A673 (cell line): ENCODE measurements around the gene LTF. TPM values are rescaled to one million over a fixed set of nuclear protein-coding genes. Genes with fewer than 3 reads are reported as not detected.
"Not testable (repeated sequence)": the region's sequence is repeated elsewhere in the genome, so short reads cannot be mapped to it uniquely, and the experiment has no call there.

Experiments used
- BruUV-seq: library from RNA; stranded (reverse); fragments of 400-500 nt; replicated peaks from 2 replicates; lab custom pipeline; 2021; lab: Mats Ljungman, UMichigan
- CTCF ChIA-PET: fragments of 300-600 bp; sonication (Branson Sonifier 250); formaldehyde crosslinking; loops from one replicate; lab custom pipeline; 2022; ENCODE audit warnings: antibody characterized with exemption; lab: Charles Lee
- POLR2A ChIA-PET: fragments of 300-600 bp; sonication (Branson Sonifier 250); formaldehyde crosslinking; loops from one replicate; lab custom pipeline; 2022; ENCODE audit warnings: antibody characterized with exemption; ENCODE audit not compliant: low non-redundant PET; lab: Charles Lee
- DNase-seq: peaks from one replicate; pipeline ENCODE4 v3.0.0-alpha.2; 2015; ENCODE audit warnings: low spot score
- H3K27ac ChIP-seq: fragments of 200-600 bp; sonication (generic); 2 replicates; pipeline ENCODE4 v1.5.1; 2016; ENCODE audit warnings: mixed run types, low read depth, mild to moderate bottlenecking, mixed read lengths, antibody characterized with exemption, low read length; ENCODE audit not compliant: poor library complexity, severe bottlenecking
- H3K27me3 ChIP-seq: fragments of 200-600 bp; sonication (generic); replicated peaks from 2 replicates; pipeline ENCODE4 v1.6.1; 2017; ENCODE audit warnings: mixed run types, low read depth, mild to moderate bottlenecking, mixed read lengths, antibody characterized with exemption, low read length; ENCODE audit not compliant: insufficient read depth, poor library complexity
- H3K36me3 ChIP-seq: fragments of 200-600 bp; sonication (generic); 2 replicates; pipeline ENCODE4 v1.6.1; 2016; ENCODE audit warnings: mixed run types, mild to moderate bottlenecking, mixed read lengths, antibody characterized with exemption, low read length; ENCODE audit not compliant: insufficient read depth, poor library complexity, severe bottlenecking
- H3K4me1 ChIP-seq: fragments of 200-600 bp; sonication (generic); 2 replicates; pipeline ENCODE4 v1.6.1; 2017; ENCODE audit warnings: mixed run types, mild to moderate bottlenecking, mixed read lengths, antibody characterized with exemption, low read length; ENCODE audit not compliant: insufficient read depth, poor library complexity, severe bottlenecking
- H3K4me3 ChIP-seq: fragments of 200-600 bp; sonication (generic); 2 replicates; pipeline ENCODE4 v1.5.1; 2016; ENCODE audit warnings: low read depth, mixed run types, mild to moderate bottlenecking, mixed read lengths, low read length; ENCODE audit not compliant: poor library complexity, severe bottlenecking
- H3K9me3 ChIP-seq: fragments of 200-600 bp; sonication (generic); 2 replicates; pipeline ENCODE4 v1.6.1; 2016; ENCODE audit warnings: mixed run types, low read depth, mild to moderate bottlenecking, mixed read lengths, antibody characterized with exemption, low read length; ENCODE audit not compliant: poor library complexity, severe bottlenecking
- CTCF ChIP-seq: fragments of 300-800, 200-600 bp; sonication (generic); conservative IDR thresholded peaks from 2 replicates; pipeline ENCODE4 v1.5.1; 2017; ENCODE audit warnings: low read depth, mild to moderate bottlenecking, antibody characterized with exemption, low read length, moderate library complexity, mixed read lengths
- EZH2 ChIP-seq: fragments of 200-600 bp; sonication (generic); IDR thresholded peaks from 2 replicates; pipeline ENCODE4 v1.6.1; 2017; ENCODE audit warnings: borderline replicate concordance, low read depth, mild to moderate bottlenecking, mixed read lengths, antibody characterized with exemption, low read length; ENCODE audit not compliant: poor library complexity, severe bottlenecking
- intact Hi-C: fragments of 100-400 bp; cut with micrococcal nuclease; formaldehyde crosslinking; loops from one replicate; pipeline ENCODE4 v1.10.0; 2022; ENCODE audit not compliant: unreplicated experiment
- total RNA-seq: library from RNA; stranded (reverse); gene quantifications from 2 replicates; pipeline ENCODE4 v1.2.3, GENCODE V29; 2021

Gene LTF
- total RNA-seq, 1 experiment from 2014 or later, result not detected

- peak; percentile 22 for DNase-seq
- intact Hi-C loops, result no loop called here
- CTCF ChIA-PET, result no interaction called here
Observed at GRCh38 chr3:46393554-46394434, 70.9 kb downstream of the LTF start.

GRCh38 chr3:46393011-46393410, 71.7 kb downstream of the LTF start:
- no peak for DNase-seq
- no peaks in the 10 kb centered on the region for H3K36me3 ChIP-seq
- no TSS peak for BruUV-seq
- H3K27me3 ChIP-seq, result no peaks in the 10 kb centered on the region
- POLR2A ChIA-PET, result no interaction called here
- H3K27ac ChIP-seq, result no peak overlapping the region
- TF ChIP-seq CTCF, result no peak
- TF ChIP-seq EZH2, result no peak
- H3K4me3 ChIP-seq, result no peak overlapping the region
- H3K4me1 ChIP-seq, result no peaks in the 10 kb centered on the region
- CTCF ChIA-PET, result no interaction called here
- intact Hi-C loops, result no loop called here
- H3K9me3 ChIP-seq, result no peaks in the 10 kb centered on the region

More at GRCh38 chr3:46393554-46394434, 70.9 kb downstream of the LTF start:
- TF ChIP-seq EZH2, result no peak
- no peak for TF ChIP-seq CTCF
- POLR2A ChIA-PET, result no interaction called here
- no TSS peak for BruUV-seq
- Histone ChIP-seq H3K27me3 (no peaks in the 10 kb centered on the region), H3K4me1 (no peaks in the 10 kb centered on the region), H3K9me3 (no peaks in the 10 kb centered on the region), H3K4me3 (no peak overlapping the region), H3K27ac (no peak overlapping the region), H3K36me3 (no peaks in the 10 kb centered on the region)

GRCh38 chr3:46391526-46391925, 73.2 kb downstream of the LTF start:
- H3K36me3 ChIP-seq, H3K4me1 ChIP-seq, DNase-seq, H3K4me3 ChIP-seq, H3K27me3 ChIP-seq, POLR2A ChIA-PET, BruUV-seq, H3K9me3 ChIP-seq, intact Hi-C loops, H3K27ac ChIP-seq, CTCF ChIA-PET: not testable (repeated sequence)
